Right lobe of liver (tissue), 4 donors: ENCODE measurements around the gene RHEBL1.

Experiments used
- CTCF ChIP-seq, 4 donors: fragments of 200-600 bp in 3 of 4; fragments of 450-650 bp in 1 of 4; IDR thresholded peaks; one replicate each; pipeline versions ENCODE4 v1.5.1 to v1.8.0; 2016 to 2022; ENCODE audit warnings: antibody characterized with exemption in 4 of 4, mild to moderate bottlenecking in 2 of 4
- POLR2A ChIP-seq: fragments of 450-650 bp; IDR thresholded peaks from one replicate; pipeline ENCODE4 v1.6.1; 2017; ENCODE audit warnings: antibody characterized with exemption, mild to moderate bottlenecking
- donor health status: DM: no; HTN: no; CAD: no.
- donor health status: DM: no; HTN: no; CAD: no.
- donor health status: DM: no; HTN: yes; CAD: no.

DNA sequence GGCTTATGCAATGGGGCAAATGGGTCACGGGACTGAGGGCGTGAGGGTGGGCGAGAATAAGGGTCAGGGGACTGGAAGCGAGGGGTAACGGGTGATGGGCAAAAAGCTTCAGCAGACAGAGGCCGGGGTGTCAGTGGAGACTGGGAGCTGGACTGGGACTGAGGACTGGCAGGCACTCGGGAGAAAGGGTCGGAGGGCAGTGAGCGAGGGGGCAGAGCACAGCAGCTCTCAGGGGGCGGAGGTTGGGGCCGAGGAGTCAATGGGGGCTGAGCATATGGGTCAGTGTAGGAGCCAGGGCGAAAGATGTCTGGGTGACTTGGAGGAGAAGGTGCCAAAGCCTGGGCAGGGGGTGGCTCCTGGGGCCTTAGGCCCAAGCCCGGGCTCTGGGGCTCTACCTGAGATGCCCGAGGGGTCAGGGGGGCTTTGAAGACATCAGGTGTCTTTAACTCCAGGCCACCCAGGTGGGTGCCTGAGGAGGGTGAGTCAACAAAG lies 29.4 kb downstream of the RHEBL1 start:
- TF ChIP-seq POLR2A (no peak), CTCF (IDR thresholded peaks at IDR 0.05) (no peak)
